H1 (cell line): ENCODE data around the gene NFYB. TPM values are rescaled to one million over a fixed set of nuclear protein-coding genes. Genes with fewer than 3 reads are reported as not detected.

Source experiments
- ATF2 ChIP-seq: IDR thresholded peaks from 2 replicates; pipeline ENCODE4 v1.6.1; 2012; ENCODE audit warnings: low read length, inconsistent platforms
- BRCA1 ChIP-seq: IDR thresholded peaks from 2 replicates; pipeline ENCODE4 v1.6.1; 2012; ENCODE audit warnings: low read depth, low read length, improper control_type of control experiment
- CBX8 ChIP-seq: fragments of 300-800, 300-1000 bp; sonication (generic); IDR thresholded peaks from 2 replicates; pipeline ENCODE4 v1.7.1; 2016; ENCODE audit warnings: low read depth, low read length, borderline replicate concordance
- CHD2 ChIP-seq: IDR thresholded peaks from 2 replicates; pipeline ENCODE4 v1.6.1; 2012; ENCODE audit warnings: low read length, improper control_type of control experiment
- CTBP2 ChIP-seq: IDR thresholded peaks from 2 replicates; pipeline ENCODE4 v1.7.0; 2011; ENCODE audit warnings: borderline replicate concordance, mild to moderate bottlenecking, moderate library complexity, mixed read lengths, low read length; ENCODE audit not compliant: insufficient read depth, insufficient read length
- CTCF ChIP-seq, 3 experiments: IDR thresholded peaks; 1 replicate in 2 of 3; 2 replicates in 1 of 3; pipeline versions ENCODE4 v1.5.1 to v1.6.1; 2011; ENCODE audit warnings: low read length in 3 of 3, mild to moderate bottlenecking in 3 of 3, inconsistent platforms in 2 of 3, low read depth in 1 of 3, moderate library complexity in 1 of 3; ENCODE audit not compliant: insufficient read depth in 1 of 3; ENCODE audit errors: control extremely low read depth in 1 of 3
- GABPA ChIP-seq: IDR thresholded peaks from 2 replicates; pipeline ENCODE4 v1.6.1; 2011; ENCODE audit warnings: mild to moderate bottlenecking, low read length, moderate library complexity, borderline replicate concordance; ENCODE audit not compliant: insufficient read depth
- JUN ChIP-seq: IDR thresholded peaks from 2 replicates; pipeline ENCODE4 v1.6.1; 2011; ENCODE audit warnings: low read depth, mild to moderate bottlenecking, improper control_type of control experiment, low read length
- JUND ChIP-seq: IDR thresholded peaks from 2 replicates; pipeline ENCODE4 v1.6.1; 2011; ENCODE audit warnings: mild to moderate bottlenecking, improper control_type of control experiment, low read length
- MAFK ChIP-seq: IDR thresholded peaks from 2 replicates; pipeline ENCODE4 v1.6.1; 2012; ENCODE audit warnings: low read depth, mild to moderate bottlenecking, improper control_type of control experiment, low read length
- MAX ChIP-seq: IDR thresholded peaks from 2 replicates; pipeline ENCODE4 v1.6.1; 2012; ENCODE audit warnings: inconsistent platforms
- POLR2AphosphoS5 ChIP-seq: IDR thresholded peaks from 2 replicates; pipeline ENCODE4 v1.6.1; 2011; ENCODE audit warnings: low read depth, low read length
- POU5F1 ChIP-seq: IDR thresholded peaks from 2 replicates; pipeline ENCODE4 v1.6.1; 2011; ENCODE audit warnings: low read depth, mild to moderate bottlenecking, low read length, moderate library complexity
- RAD21 ChIP-seq, 2 experiments: IDR thresholded peaks in 1 of 2; conservative IDR thresholded peaks in 1 of 2; 2 replicates each; pipeline ENCODE4 v1.6.1; 2011; ENCODE audit warnings: low read depth in 2 of 2, low read length in 2 of 2, improper control_type of control experiment in 1 of 2, inconsistent platforms in 1 of 2, mild to moderate bottlenecking in 1 of 2, moderate library complexity in 1 of 2
- RBBP5 ChIP-seq: IDR thresholded peaks from 2 replicates; pipeline ENCODE4 v1.7.1; 2012; ENCODE audit warnings: low read depth, mild to moderate bottlenecking, inconsistent platforms, low read length, moderate library complexity, borderline replicate concordance
- SUZ12 ChIP-seq: fragments of 200-600 bp; sonication (generic); IDR thresholded peaks from 2 replicates; pipeline ENCODE4 v1.6.1; 2012; ENCODE audit warnings: mild to moderate bottlenecking, inconsistent platforms, low read length, moderate library complexity, mixed read lengths
- TAF7 ChIP-seq: optimal IDR thresholded peaks from 2 replicates; pipeline ENCODE3; 2011; ENCODE audit warnings: low read depth, mild to moderate bottlenecking, inconsistent platforms, low read length, moderate library complexity, borderline replicate concordance
- TCF12 ChIP-seq: IDR thresholded peaks from 2 replicates; pipeline ENCODE4 v1.6.1; 2011; ENCODE audit warnings: low read depth, mild to moderate bottlenecking, low read length
- YY1 ChIP-seq: IDR thresholded peaks from 2 replicates; pipeline ENCODE4 v1.6.1; 2011; ENCODE audit warnings: low read depth, mild to moderate bottlenecking, low read length
- polyA plus RNA-seq, 7 experiments: library from polyadenylated mRNA; depleted of rRNA in 3 of 7; stranded (reverse) in 5 of 7; unstranded in 2 of 7; fragments of >200 nt in 5 of 7; fragments of 200-250 nt in 2 of 7; gene quantifications; 1 replicate in 5 of 7; 2 replicates in 1 of 7; 4 replicates in 1 of 7; pipeline versions ENCODE4 v1.2.1 to v1.2.3, GENCODE V29; 2011 to 2013; ENCODE audit warnings: missing spikeins in 2 of 7, mixed read lengths in 2 of 7
- total RNA-seq: library from RNA; stranded (reverse); fragmentation: NEBNext Ultra II Directional; extraction: Animal tissue kit (Norgen Biotek cat#: 25700); gene quantifications from 2 replicates; pipeline ENCODE4 v1.2.1, GENCODE V29; 2021

Gene NFYB
- total and polyA plus RNA-seq, 2 of the 8 experiments (the other 6 are each of a cell fraction or from before 2014, with no cell fraction given) = 29.1 to 43.5 TPM

GRCh38 chr12:104137902-104138796, at the start of gene NFYB (continued):
- TF ChIP-seq CTCF (IDR thresholded peaks at IDR 0.05; ENCODE audit: control extremely low read depth in 1 of 3, insufficient read depth in 1 of 3, low read depth in 1 of 3, low read length in 3 of 3) (no peak), TAF7 (peak; percentile 78), RBBP5 (peak; percentile 35; the same call in 1 of the 2 replicates), ATF2 (no peak), TCF12 (no peak), POU5F1 (no peak), CBX8 (no peak), MAX (peak; percentile 83), YY1 (peak; percentile 89), BRCA1 (no peak), CHD2 (peak; percentile 50; the same call in 1 of the 2 replicates), JUN (no peak), SUZ12 (no peak), JUND (peak; percentile 99), RAD21 (IDR thresholded peaks at IDR 0.05 in 1 of 2, conservative IDR thresholded peaks at IDR 0.05 in 1 of 2; ENCODE audit: low read depth in 2 of 2, low read length in 2 of 2) (no peak), CTBP2 (no peak), POLR2AphosphoS5 (peak; percentile 95), MAFK (no peak), GABPA (no peak)
